Smooth muscle cell (in vitro differentiated cells): ENCODE results near the gene CACNA1I. TPM values are rescaled to one million over a fixed set of nuclear protein-coding genes. Genes with fewer than 3 reads are reported as not detected.

ENCODE experiments used
- DNase-seq: peaks from one replicate; lab custom pipeline; 2025; ENCODE audit not compliant: unreplicated experiment; lab: John Stamatoyannopoulos, UW
- H2AFZ ChIP-seq: fragments of 200-600 bp; sonication (generic); 2 replicates; pipeline ENCODE4 v1.6.0; 2016; ENCODE audit warnings: antibody characterized with exemption, low read depth, mild to moderate bottlenecking
- H3F3A ChIP-seq: fragments of 200-600 bp; sonication (generic); 2 replicates; pipeline ENCODE4 v1.6.0; 2017; ENCODE audit warnings: antibody characterized with exemption, low read depth
- H3K27ac ChIP-seq: fragments of 200-600 bp; sonication (generic); 2 replicates; pipeline ENCODE4 v1.5.1; 2016; ENCODE audit warnings: low read depth, mild to moderate bottlenecking
- H3K27me3 ChIP-seq: fragments of 200-600 bp; sonication (generic); 2 replicates; pipeline ENCODE4 v1.6.1; 2016; ENCODE audit warnings: low read depth, mild to moderate bottlenecking
- H3K36me3 ChIP-seq: fragments of 200-600 bp; sonication (generic); 2 replicates; pipeline ENCODE4 v1.5.1; 2016; ENCODE audit warnings: low read depth
- H3K4me1 ChIP-seq: fragments of 200-600 bp; sonication (generic); 2 replicates; pipeline ENCODE4 v1.5.1; 2016; ENCODE audit warnings: low read depth
- H3K4me2 ChIP-seq: fragments of 200-600 bp; sonication (generic); 2 replicates; pipeline ENCODE4 v1.6.0; 2016; ENCODE audit warnings: mild to moderate bottlenecking
- H3K4me3 ChIP-seq: fragments of 200-600 bp; sonication (generic); 2 replicates; pipeline ENCODE4 v1.5.1; 2016; ENCODE audit warnings: mild to moderate bottlenecking
- H3K79me2 ChIP-seq: fragments of 200-600 bp; sonication (generic); 2 replicates; pipeline ENCODE4 v1.6.0; 2016; ENCODE audit warnings: low read depth, mild to moderate bottlenecking
- H3K9ac ChIP-seq: fragments of 200-600 bp; sonication (generic); 2 replicates; pipeline ENCODE4 v1.6.0; 2016; ENCODE audit warnings: low read depth
- H3K9me3 ChIP-seq: fragments of 200-600 bp; sonication (generic); replicated peaks from 2 replicates; pipeline ENCODE4 v1.5.1; 2016; ENCODE audit warnings: low read depth
- H4K20me1 ChIP-seq: fragments of 200-600 bp; sonication (generic); 2 replicates; pipeline ENCODE4 v1.6.0; 2016; ENCODE audit warnings: low read depth
- WGBS: methylation state at CpG from one replicate; pipeline ENCODE4 v1.1.7; 2016; ENCODE audit warnings: low lambda C conversion rate; 5-methylcytosine and 5-hydroxymethylcytosine counted together
- polyA plus RNA-seq: library from polyadenylated mRNA; unstranded; fragments of >200 nt; fragmentation: Nextera tagmentation; extraction: Ambion mirVana; gene quantifications from 2 replicates; pipeline ENCODE4 v1.2.1, GENCODE V29; 2016
- total RNA-seq: library from RNA; depleted of rRNA; stranded (reverse); fragments of >200 nt; gene quantifications from 2 replicates; pipeline ENCODE4 v1.2.3, GENCODE V29; 2014
- TF ChIP-seq, protein P1 (sequence below): fragments of 200-600 bp; sonication (generic); IDR thresholded peaks from 2 replicates; pipeline ENCODE4 v1.5.1; 2017; ENCODE audit warnings: borderline replicate concordance, mild to moderate bottlenecking, antibody characterized with exemption; ENCODE audit not compliant: insufficient read depth, poor library complexity, severe bottlenecking

The CACNA1I gene
- total and polyA plus RNA-seq, 2 experiments from 2014 or later, result not detected

DNA sequence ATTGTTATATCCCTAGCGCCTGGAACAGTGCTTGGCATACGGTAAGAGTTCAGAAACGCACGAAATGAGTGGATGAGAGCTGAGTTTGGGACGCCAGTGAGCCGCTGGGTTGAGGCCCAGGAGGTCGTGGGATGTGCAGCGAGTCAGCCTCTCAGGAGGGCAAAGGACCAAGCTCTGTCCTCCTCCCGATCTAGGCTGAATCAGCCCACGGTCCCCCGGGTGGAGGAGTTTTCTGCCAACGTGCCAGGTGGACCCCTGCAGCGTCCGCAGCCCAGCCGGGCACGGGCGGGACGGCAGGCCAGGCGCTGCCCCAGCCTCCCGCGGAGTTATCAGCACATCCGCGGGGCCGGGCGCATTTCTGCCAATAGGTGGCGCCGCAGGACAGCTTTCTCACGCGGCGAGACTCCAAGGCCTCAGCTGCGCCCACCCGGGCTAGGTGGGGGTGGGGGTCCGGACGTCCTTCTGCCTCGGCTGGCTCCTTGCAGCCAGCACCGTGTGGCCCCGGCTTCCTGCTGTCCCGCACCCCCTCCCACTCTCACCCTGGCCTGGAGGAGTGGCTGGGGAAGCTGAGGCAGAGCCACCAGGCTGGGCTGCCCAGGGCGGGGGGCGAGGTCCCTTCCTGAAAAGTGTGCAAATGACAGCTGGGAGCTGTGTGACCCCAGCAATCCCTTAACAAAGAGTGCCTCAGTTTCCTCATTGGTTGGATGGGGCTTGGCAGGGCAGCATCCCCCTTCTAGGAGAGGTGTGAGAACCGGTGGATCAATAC is 35.8 kb upstream of the CACNA1I start:
- peak; percentile 72 for DNase-seq
- H3K4me2 ChIP-seq, result peak overlapping the region; percentile 82
- peaks cover 6% of the 10 kb centered on the region for H4K20me1 ChIP-seq
- TF ChIP-seq, protein P1, sequence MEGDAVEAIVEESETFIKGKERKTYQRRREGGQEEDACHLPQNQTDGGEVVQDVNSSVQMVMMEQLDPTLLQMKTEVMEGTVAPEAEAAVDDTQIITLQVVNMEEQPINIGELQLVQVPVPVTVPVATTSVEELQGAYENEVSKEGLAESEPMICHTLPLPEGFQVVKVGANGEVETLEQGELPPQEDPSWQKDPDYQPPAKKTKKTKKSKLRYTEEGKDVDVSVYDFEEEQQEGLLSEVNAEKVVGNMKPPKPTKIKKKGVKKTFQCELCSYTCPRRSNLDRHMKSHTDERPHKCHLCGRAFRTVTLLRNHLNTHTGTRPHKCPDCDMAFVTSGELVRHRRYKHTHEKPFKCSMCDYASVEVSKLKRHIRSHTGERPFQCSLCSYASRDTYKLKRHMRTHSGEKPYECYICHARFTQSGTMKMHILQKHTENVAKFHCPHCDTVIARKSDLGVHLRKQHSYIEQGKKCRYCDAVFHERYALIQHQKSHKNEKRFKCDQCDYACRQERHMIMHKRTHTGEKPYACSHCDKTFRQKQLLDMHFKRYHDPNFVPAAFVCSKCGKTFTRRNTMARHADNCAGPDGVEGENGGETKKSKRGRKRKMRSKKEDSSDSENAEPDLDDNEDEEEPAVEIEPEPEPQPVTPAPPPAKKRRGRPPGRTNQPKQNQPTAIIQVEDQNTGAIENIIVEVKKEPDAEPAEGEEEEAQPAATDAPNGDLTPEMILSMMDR, result peak; percentile 98
- peak overlapping the region; percentile 38 for H2AFZ ChIP-seq
- no peak overlapping the region for H3K9ac ChIP-seq
- H3K36me3 ChIP-seq, result no peaks in the 10 kb centered on the region
- no peaks in the 10 kb centered on the region for H3K9me3 ChIP-seq
- no peaks in the 10 kb centered on the region for H3K27me3 ChIP-seq
- H3K4me1 ChIP-seq, result peaks cover 11% of the 10 kb centered on the region
- H3K79me2 ChIP-seq, result peaks cover 17% of the 10 kb centered on the region
- WGBS, result 12% methylated on average over 39 of the region's 41 CpGs
- H3F3A ChIP-seq, result peaks cover 10% of the 10 kb centered on the region
- no peak overlapping the region for H3K27ac ChIP-seq
- peak overlapping the region; percentile 27 for H3K4me3 ChIP-seq

DNA sequence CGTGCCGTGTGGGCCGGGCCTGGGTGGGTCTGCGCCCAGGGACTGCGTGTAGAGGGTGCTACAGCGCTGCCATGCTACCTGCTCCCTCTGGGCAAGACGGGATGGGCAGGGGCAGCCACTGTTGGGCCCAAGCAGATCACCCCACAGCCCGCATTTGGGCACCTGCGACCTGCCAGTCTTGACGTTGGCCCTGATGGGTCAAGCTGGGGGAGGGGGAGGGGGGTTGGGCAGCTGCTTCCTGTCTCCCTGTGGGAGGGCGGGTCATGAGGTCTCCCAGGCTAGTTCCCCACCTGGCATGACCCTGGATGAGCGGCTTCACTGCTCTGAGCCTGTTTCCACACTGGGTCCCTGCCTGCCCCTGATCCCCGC is 35.2 kb upstream of the CACNA1I start:
- Histone ChIP-seq H3K4me2 (no peak overlapping the region), H3F3A (peaks cover 10% of the 10 kb centered on the region), H4K20me1 (peaks cover under 1% of the 10 kb centered on the region), H3K4me1 (peaks cover 11% of the 10 kb centered on the region), H3K27ac (no peak overlapping the region), H2AFZ (no peak overlapping the region), H3K27me3 (no peaks in the 10 kb centered on the region), H3K4me3 (no peak overlapping the region), H3K9ac (no peak overlapping the region), H3K9me3 (no peaks in the 10 kb centered on the region), H3K36me3 (no peaks in the 10 kb centered on the region), H3K79me2 (peaks cover 13% of the 10 kb centered on the region)
- WGBS, result 68% methylated on average over 13 of the region's 13 CpGs
- no peak for DNase-seq
- TF ChIP-seq, protein P1, result no peak

- H3K79me2 ChIP-seq, result peaks cover 12% of the 10 kb centered on the region
- no peak for DNase-seq
- H3K4me3 ChIP-seq, result no peak overlapping the region
- H3K9me3 ChIP-seq, result no peaks in the 10 kb centered on the region
- WGBS, result 93% methylated on average over 15 of the region's 15 CpGs
- H4K20me1 ChIP-seq, result no peaks in the 10 kb centered on the region
- H3K27ac ChIP-seq, result no peak overlapping the region
- peaks cover 11% of the 10 kb centered on the region for H3K4me1 ChIP-seq
- no peaks in the 10 kb centered on the region for H3K36me3 ChIP-seq
- no peaks in the 10 kb centered on the region for H3K27me3 ChIP-seq
- H3K4me2 ChIP-seq, result no peak overlapping the region
- H2AFZ ChIP-seq, result no peak overlapping the region
- no peak overlapping the region for H3K9ac ChIP-seq
- H3F3A ChIP-seq, result peaks cover 10% of the 10 kb centered on the region
- TF ChIP-seq, protein P1, result no peak
These were observed 34.6 kb upstream of the CACNA1I start for GRCh38 chr22:39535831-39536449.
